ENCODE results near the gene NGEF.

DNA sequence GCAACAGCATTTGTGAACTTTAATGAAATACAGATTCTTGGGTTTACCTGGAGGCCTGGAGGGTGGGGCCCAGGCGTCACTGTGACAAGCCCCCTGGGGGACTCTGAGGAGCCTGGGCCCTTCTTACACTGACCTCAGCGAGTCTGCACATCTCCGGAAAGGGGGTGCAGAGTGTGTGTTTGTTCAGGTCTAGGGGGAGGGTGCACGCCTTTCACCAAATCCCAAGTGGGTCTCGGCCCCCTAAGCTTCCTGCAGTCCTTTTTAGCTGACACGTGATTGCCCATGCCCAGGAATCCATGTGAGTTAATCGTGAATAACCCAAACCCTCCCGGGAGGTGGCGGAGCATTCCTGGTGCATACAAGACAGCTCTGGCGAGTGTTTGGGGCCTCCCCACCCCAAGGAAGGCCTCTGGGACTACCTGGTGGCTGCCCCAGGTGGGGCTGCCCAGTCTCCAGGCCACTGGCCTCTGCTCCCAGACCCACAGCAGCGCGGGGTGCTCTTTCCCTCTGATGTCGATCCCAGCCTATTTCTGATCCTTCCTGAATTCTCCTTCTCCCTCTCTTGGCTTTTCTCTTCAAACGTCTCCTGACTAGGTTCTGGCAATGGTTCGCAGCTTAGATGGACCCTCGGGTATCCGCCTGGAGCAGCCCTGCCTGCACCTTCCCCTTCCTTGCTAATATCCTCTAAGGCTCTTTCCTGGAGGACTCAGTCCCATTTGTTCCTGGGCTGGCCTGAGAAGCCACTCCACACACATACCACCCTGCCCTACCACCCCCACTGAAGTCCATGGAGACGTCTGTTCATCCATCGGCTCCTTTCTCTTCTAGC is 10.0 kb downstream of the NGEF start:
- TF ChIP-seq CTCF (IDR thresholded peaks at IDR 0.05; ENCODE audit: insufficient read depth, low read length, poor library complexity, severe bottlenecking) (no peak), EZH2phosphoT487 (conservative IDR thresholded peaks at IDR 0.05; ENCODE audit: low read length) (no peak)

Data from SU-DHL-6 (cell line).